A673 (cell line): ENCODE data around the gene C11orf54.

Experiments
- CTCF ChIP-seq: fragments of 300-800, 200-600 bp; sonication (generic); conservative IDR thresholded peaks from 2 replicates; pipeline ENCODE4 v1.5.1; 2017; ENCODE audit warnings: low read depth, mild to moderate bottlenecking, antibody characterized with exemption, low read length, moderate library complexity, mixed read lengths
- EZH2 ChIP-seq: fragments of 200-600 bp; sonication (generic); IDR thresholded peaks from 2 replicates; pipeline ENCODE4 v1.6.1; 2017; ENCODE audit warnings: borderline replicate concordance, low read depth, mild to moderate bottlenecking, mixed read lengths, antibody characterized with exemption, low read length; ENCODE audit not compliant: poor library complexity, severe bottlenecking

- TF ChIP-seq CTCF, result no peak
- TF ChIP-seq EZH2, result no peak
Measured at GRCh38 chr11:93783362-93783761, 41.9 kb downstream of the C11orf54 start.
